Mesenchymal stem cell (in vitro differentiated cells and primary cell): ENCODE results near the gene PTPRO.

Experiments used
- DNase-seq: peaks from one replicate; pipeline ENCODE4 v3.0.0-alpha.2; 2013
- H2AFZ ChIP-seq: one replicate; pipeline ENCODE4 v1.6.1; 2013; ENCODE audit warnings: low read depth, mild to moderate bottlenecking, control low read depth, inconsistent platforms, low read length, moderate library complexity
- H2AK5ac ChIP-seq: 2 replicates; pipeline ENCODE4 v1.6.1; 2013; ENCODE audit warnings: low read length, moderate library complexity, mild to moderate bottlenecking, inconsistent platforms; ENCODE audit not compliant: severe bottlenecking
- H2BK120ac ChIP-seq: one replicate; pipeline ENCODE4 v1.6.1; 2013; ENCODE audit warnings: low read depth, mild to moderate bottlenecking, inconsistent platforms, low read length, moderate library complexity
- H2BK12ac ChIP-seq, 2 experiments: one replicate each; pipeline ENCODE4 v1.6.1; 2013; ENCODE audit warnings: inconsistent platforms in 2 of 2, low read length in 2 of 2, mild to moderate bottlenecking in 2 of 2, moderate library complexity in 2 of 2, control low read depth in 1 of 2
- H2BK15ac ChIP-seq: one replicate; pipeline ENCODE4 v1.6.1; 2013; ENCODE audit warnings: mild to moderate bottlenecking, low read depth, inconsistent platforms; ENCODE audit not compliant: poor library complexity, severe bottlenecking
- H2BK5ac ChIP-seq: 2 replicates; pipeline ENCODE4 v1.6.1; 2013; ENCODE audit warnings: low read depth, mild to moderate bottlenecking, low read length, control low read depth, inconsistent platforms; ENCODE audit not compliant: poor library complexity, severe bottlenecking
- H3K14ac ChIP-seq, 2 experiments: one replicate each; pipeline ENCODE4 v1.6.1; 2013; ENCODE audit warnings: inconsistent platforms in 2 of 2, low read length in 2 of 2, control low read depth in 1 of 2, mild to moderate bottlenecking in 1 of 2, moderate library complexity in 1 of 2
- H3K18ac ChIP-seq, 2 experiments: one replicate each; pipeline ENCODE4 v1.6.1; 2013; ENCODE audit warnings: inconsistent platforms in 2 of 2, low read length in 2 of 2, control low read depth in 1 of 2, low read depth in 1 of 2, mild to moderate bottlenecking in 1 of 2
- H3K23ac ChIP-seq, 2 experiments: one replicate each; pipeline ENCODE4 v1.6.1; 2013; ENCODE audit warnings: inconsistent platforms in 2 of 2, low read length in 2 of 2, mild to moderate bottlenecking in 2 of 2, moderate library complexity in 2 of 2, control low read depth in 1 of 2
- H3K27ac ChIP-seq: 2 replicates; pipeline ENCODE4 v1.5.1; 2013; ENCODE audit warnings: mild to moderate bottlenecking, moderate library complexity, low read length, control low read depth, inconsistent platforms; ENCODE audit not compliant: poor library complexity, severe bottlenecking
- H3K27me3 ChIP-seq, 2 experiments: 2 replicates each; pipeline versions ENCODE4 v1.6.1 to v1.7.0; 2013; ENCODE audit warnings: low read length in 2 of 2, mild to moderate bottlenecking in 2 of 2, moderate library complexity in 2 of 2, control low read depth in 1 of 2, inconsistent platforms in 1 of 2; ENCODE audit not compliant: control insufficient read depth in 1 of 2, insufficient read depth in 1 of 2
- H3K36me3 ChIP-seq, 2 experiments: 2 replicates each; pipeline versions ENCODE4 v1.6.1 to v1.7.0; 2013; ENCODE audit warnings: low read length in 2 of 2, control low read depth in 1 of 2, inconsistent platforms in 1 of 2, low read depth in 1 of 2, mild to moderate bottlenecking in 1 of 2; ENCODE audit not compliant: insufficient read depth in 2 of 2, control insufficient read depth in 1 of 2
- H3K4ac ChIP-seq, 2 experiments: one replicate each; pipeline ENCODE4 v1.6.1; 2013; ENCODE audit warnings: inconsistent platforms in 2 of 2, low read length in 2 of 2, mild to moderate bottlenecking in 2 of 2, moderate library complexity in 2 of 2, control low read depth in 1 of 2, low read depth in 1 of 2
- H3K4me1 ChIP-seq: 2 replicates; pipeline ENCODE4 v1.6.1; 2013; ENCODE audit warnings: low read depth, low read length, control low read depth; ENCODE audit not compliant: control insufficient read depth, insufficient read depth
- H3K4me2 ChIP-seq: 2 replicates; pipeline ENCODE4 v1.6.1; 2013; ENCODE audit warnings: low read length, mild to moderate bottlenecking, inconsistent platforms; ENCODE audit not compliant: poor library complexity, severe bottlenecking
- H3K4me3 ChIP-seq, 2 experiments: 2 replicates each; pipeline versions ENCODE4 v1.5.1 to v1.7.0; 2013; ENCODE audit warnings: low read length in 2 of 2, mild to moderate bottlenecking in 2 of 2, control low read depth in 1 of 2, low read depth in 1 of 2; ENCODE audit not compliant: insufficient read depth in 1 of 2
- H3K79me1 ChIP-seq: replicated peaks from 2 replicates; pipeline ENCODE4 v1.6.1; 2013; ENCODE audit warnings: mild to moderate bottlenecking, control low read depth, low read length, inconsistent platforms; ENCODE audit not compliant: poor library complexity, severe bottlenecking
- H3K9ac ChIP-seq: 2 replicates; pipeline ENCODE4 v1.7.0; 2013; ENCODE audit warnings: mild to moderate bottlenecking, low read length, moderate library complexity
- H3K9me3 ChIP-seq: 2 replicates; pipeline ENCODE4 v1.7.0; 2013; ENCODE audit warnings: mild to moderate bottlenecking, low read length; ENCODE audit not compliant: control insufficient read depth
- H4K8ac ChIP-seq: one replicate; pipeline ENCODE4 v1.6.1; 2013; ENCODE audit warnings: inconsistent platforms, mild to moderate bottlenecking, low read length, moderate library complexity
- H4K91ac ChIP-seq: one replicate; pipeline ENCODE4 v1.6.1; 2013; ENCODE audit warnings: mild to moderate bottlenecking, low read length, inconsistent platforms
- WGBS: methylation state at CpG from one replicate; pipeline ENCODE4 v1.1.7; 2013; ENCODE audit warnings: mixed read lengths; 5-methylcytosine and 5-hydroxymethylcytosine counted together

Gene PTPRO

DNA sequence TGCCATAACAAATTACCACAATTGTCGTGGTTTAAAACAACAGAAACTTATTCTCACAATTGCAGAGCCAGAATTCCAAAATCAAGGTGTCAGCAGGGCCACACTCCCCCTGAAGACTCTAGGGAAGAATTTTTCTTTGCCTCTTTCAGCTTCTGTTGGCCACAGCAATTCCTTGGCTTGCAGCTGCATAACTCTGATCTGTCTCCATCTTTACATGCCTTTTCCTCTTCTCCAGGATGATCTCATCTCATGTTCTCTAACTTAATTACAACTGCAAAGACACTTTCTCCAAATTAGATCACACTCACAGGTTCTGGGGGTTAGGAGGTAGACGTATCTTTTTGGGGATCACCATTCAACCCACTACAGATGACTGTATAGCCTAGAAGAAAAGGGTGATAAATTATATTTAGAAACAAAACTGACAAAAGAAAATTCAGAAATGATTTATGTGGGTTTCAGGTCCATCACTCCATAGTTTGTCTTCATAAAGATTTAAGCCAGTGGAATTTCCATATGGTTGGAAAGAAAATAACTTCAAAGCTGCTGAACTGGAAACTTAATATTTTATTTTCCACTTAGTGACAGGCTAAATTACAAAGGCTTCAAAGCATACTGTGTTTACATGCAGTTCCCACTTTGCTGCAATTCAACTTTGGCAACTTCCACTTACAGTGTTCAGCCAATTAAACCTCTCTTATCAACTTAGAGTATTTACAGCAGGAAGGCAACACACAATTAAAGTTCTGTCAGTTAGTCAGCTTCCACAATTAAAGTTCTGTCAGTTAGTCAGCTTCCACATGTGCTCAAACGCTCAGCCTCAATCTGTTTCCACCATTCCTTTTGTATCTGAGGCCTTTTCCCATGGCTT lies 253.6 kb downstream of the PTPRO start:
- Histone ChIP-seq H2AFZ (no peak overlapping the region), H3K23ac (no peak overlapping the region), H3K18ac (no peak overlapping the region), H4K91ac (no peak overlapping the region), H3K14ac (no peak overlapping the region), H2BK5ac (no peak overlapping the region), H3K4me1 (no peaks in the 10 kb centered on the region), H3K36me3 (no peaks in the 10 kb centered on the region), H3K9ac (no peak overlapping the region), H2BK15ac (no peak overlapping the region), H3K4me2 (no peak overlapping the region), H3K9me3 (no peaks in the 10 kb centered on the region), H3K27ac (no peak overlapping the region), H4K8ac (no peak overlapping the region), H2AK5ac (no peak overlapping the region), H3K27me3 (no peaks in the 10 kb centered on the region), H2BK12ac (no peak overlapping the region), H3K4me3 (no peak overlapping the region), H3K4ac (no peak overlapping the region), H3K79me1 (no peaks in the 10 kb centered on the region), H2BK120ac (no peak overlapping the region)
- DNase-seq = no peak
- WGBS = 73% methylated on average over 2 of the region's 3 CpGs

DNA sequence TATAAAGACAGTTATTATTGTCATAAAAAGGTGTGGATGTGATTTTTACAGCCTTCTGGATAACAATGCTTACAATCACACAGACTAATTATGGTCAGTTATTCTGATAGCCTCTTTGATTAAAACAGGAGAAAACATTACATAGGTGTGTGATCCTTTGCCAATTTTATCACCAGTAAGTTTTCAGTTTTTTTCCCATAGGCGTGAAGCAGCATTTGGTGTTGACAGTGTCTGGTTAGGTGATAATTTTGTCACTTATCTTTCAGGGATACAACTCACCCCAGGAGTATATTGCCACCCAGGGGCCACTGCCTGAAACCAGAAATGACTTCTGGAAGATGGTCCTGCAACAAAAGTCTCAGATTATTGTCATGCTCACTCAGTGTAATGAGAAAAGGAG lies 258.1 kb downstream of the PTPRO start:
- no peak overlapping the region for H3K4me2 ChIP-seq
- H3K18ac ChIP-seq = no peak overlapping the region
- H3K27ac ChIP-seq = no peak overlapping the region
- no peaks in the 10 kb centered on the region for H3K27me3 ChIP-seq
- DNase-seq = no peak
- H3K4me3 ChIP-seq = no peak overlapping the region
- no peak overlapping the region for H2BK15ac ChIP-seq
- H3K36me3 ChIP-seq = no peaks in the 10 kb centered on the region
- H3K4ac ChIP-seq = no peak overlapping the region
- no peak overlapping the region for H4K91ac ChIP-seq
- no peaks in the 10 kb centered on the region for H3K79me1 ChIP-seq
- no peak overlapping the region for H2BK120ac ChIP-seq
- no peaks in the 10 kb centered on the region for H3K9me3 ChIP-seq
- H2BK12ac ChIP-seq = no peak overlapping the region
- no peak overlapping the region for H3K9ac ChIP-seq
- H2AK5ac ChIP-seq = no peak overlapping the region
- no peak overlapping the region for H3K23ac ChIP-seq
- no peak overlapping the region for H4K8ac ChIP-seq
- no peak overlapping the region for H2BK5ac ChIP-seq
- no CpG with 5 or more reads among the region's 1 CpG for WGBS
- no peak overlapping the region for H3K14ac ChIP-seq
- no peak overlapping the region for H2AFZ ChIP-seq
- no peaks in the 10 kb centered on the region for H3K4me1 ChIP-seq

DNA sequence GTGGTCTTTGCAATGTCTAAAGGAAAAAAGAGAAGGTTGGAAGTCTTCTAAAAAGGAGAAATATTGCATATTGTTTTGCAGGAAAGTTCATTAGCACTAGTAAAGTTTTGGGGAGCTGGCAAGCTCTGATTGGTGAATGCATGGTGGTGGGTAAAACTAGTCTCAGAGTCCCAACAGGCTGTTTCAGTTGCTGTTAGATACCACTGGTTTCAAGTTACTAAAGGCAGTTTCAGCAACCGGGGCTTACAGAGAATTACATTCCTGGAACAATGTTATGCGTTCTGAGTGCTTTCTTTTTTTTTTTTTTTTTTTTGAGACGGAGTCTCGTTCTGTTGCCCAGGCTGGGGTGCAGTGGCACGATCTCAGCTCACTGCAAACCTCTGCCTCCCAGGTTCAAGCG lies 258.7 kb downstream of the PTPRO start:
- Histone ChIP-seq H3K36me3 (no peaks in the 10 kb centered on the region), H2BK120ac (no peak overlapping the region), H3K4ac (no peak overlapping the region), H4K91ac (no peak overlapping the region), H3K4me2 (no peak overlapping the region), H2AFZ (no peak overlapping the region), H2BK15ac (no peak overlapping the region), H2BK5ac (no peak overlapping the region), H3K23ac (no peak overlapping the region), H3K4me3 (no peak overlapping the region), H3K79me1 (no peaks in the 10 kb centered on the region), H2BK12ac (no peak overlapping the region), H3K18ac (no peak overlapping the region), H3K27me3 (no peaks in the 10 kb centered on the region), H2AK5ac (no peak overlapping the region), H3K9ac (no peak overlapping the region), H3K9me3 (no peaks in the 10 kb centered on the region), H3K4me1 (no peaks in the 10 kb centered on the region), H4K8ac (no peak overlapping the region), H3K14ac (no peak overlapping the region), H3K27ac (no peak overlapping the region)
- WGBS = 88% methylated on average over 6 of the region's 6 CpGs
- DNase-seq = no peak

DNA sequence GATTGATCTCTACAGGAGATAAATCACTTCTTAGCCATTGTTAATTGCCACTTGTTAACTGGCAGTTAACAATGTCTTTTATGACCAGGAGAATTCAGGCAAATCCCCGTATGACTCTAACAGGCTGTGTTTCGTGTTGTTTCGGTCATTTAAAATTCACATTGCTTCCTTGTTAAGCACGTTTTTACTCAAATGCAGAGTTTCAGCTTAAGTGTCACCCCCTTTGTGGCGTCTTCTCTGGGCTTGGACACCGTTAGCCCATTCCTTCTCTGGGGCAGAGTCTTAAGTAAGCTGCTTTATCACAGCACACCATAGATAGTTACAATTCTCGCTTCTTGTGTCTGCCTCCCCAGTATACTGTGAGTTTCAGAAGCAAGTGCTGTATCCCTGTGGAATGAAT lies 261.5 kb downstream of the PTPRO start:
- Histone ChIP-seq H3K27ac (no peak overlapping the region), H3K36me3 (no peaks in the 10 kb centered on the region), H2AK5ac (no peak overlapping the region), H2BK5ac (no peak overlapping the region), H3K4me3 (no peak overlapping the region), H2BK120ac (no peak overlapping the region), H3K9ac (no peak overlapping the region), H3K27me3 (no peaks in the 10 kb centered on the region), H2BK15ac (no peak overlapping the region), H3K9me3 (no peaks in the 10 kb centered on the region), H3K4me2 (no peak overlapping the region), H4K91ac (no peak overlapping the region), H2BK12ac (peak overlapping the region in 1 of 2 experiments; percentile 18), H3K4ac (no peak overlapping the region), H4K8ac (no peak overlapping the region), H2AFZ (no peak overlapping the region), H3K79me1 (no peaks in the 10 kb centered on the region), H3K4me1 (no peaks in the 10 kb centered on the region), H3K18ac (no peak overlapping the region), H3K23ac (no peak overlapping the region), H3K14ac (no peak overlapping the region)
- 59% methylated on average over 6 of the region's 7 CpGs for WGBS
- DNase-seq = no peak
